Subcutaneous adipose tissue (tissue), 4 donors: Measurements from ENCODE around the gene MRPL40. TPM values are rescaled to one million over a fixed set of nuclear protein-coding genes. Genes with fewer than 3 reads are reported as not detected.

Experiments
- CTCF ChIP-seq: fragments of 450-650 bp; IDR thresholded peaks from one replicate; pipeline ENCODE4 v1.5.1; 2016; ENCODE audit warnings: low read depth, mild to moderate bottlenecking, control low read depth, antibody characterized with exemption, moderate library complexity
- total RNA-seq, 4 donors: library from RNA; depleted of rRNA; stranded (reverse); fragments of >200 nt; gene quantifications; one replicate each; pipeline ENCODE4 v1.1.0, GENCODE V29; 2016

Gene MRPL40
- total RNA-seq, 4 donors from 2014 or later: 21.8 to 28.8 (median 25.5) TPM

- no peak for TF ChIP-seq CTCF
Observed at GRCh38 chr22:19431649-19432132, 654 bp upstream of the MRPL40 start, which contains the start of gene HIRA. Gene HIRA, minus strand, starts transcription at chr22:19431733. Its CDS starts 257 bp downstream, at chr22:19431476.

GRCh38 chr22:19434401-19434800 is 2.1 kb downstream of the MRPL40 start:
- TF ChIP-seq CTCF: no peak

- no peak for TF ChIP-seq CTCF
Observed at GRCh38 chr22:19434829-19435580, 2.7 kb downstream of the MRPL40 start.

- TF ChIP-seq CTCF: no peak
Observed at GRCh38 chr22:19438298-19438697, 6.0 kb downstream of the MRPL40 start.

GRCh38 chr22:19440411-19441195 is 8.3 kb downstream of the MRPL40 start:
- no peak for TF ChIP-seq CTCF

GRCh38 chr22:19442166-19442565 is 9.8 kb downstream of the MRPL40 start:
- no peak for TF ChIP-seq CTCF
